Stimulated activated naive CD4-positive, alpha-beta T cell treated with Interleukin-2 at 50 U/mL for 16 hours (primary cell): ENCODE measurements around the gene CDT1.
A peak's percentile ranks its signal among the peaks of the same experiment; 100 is the strongest.

Experiments
- DNase-seq: peaks from one replicate; lab custom pipeline; 2025; lab: John Stamatoyannopoulos, UW

Gene CDT1

GRCh38 chr16:88804552-88805339 is 1.2 kb downstream of the CDT1 start:
- DNase-seq: peak; percentile 21

- no peak for DNase-seq
Observed at GRCh38 chr16:88805340-88805715, 1.7 kb downstream of the CDT1 start.

DNA sequence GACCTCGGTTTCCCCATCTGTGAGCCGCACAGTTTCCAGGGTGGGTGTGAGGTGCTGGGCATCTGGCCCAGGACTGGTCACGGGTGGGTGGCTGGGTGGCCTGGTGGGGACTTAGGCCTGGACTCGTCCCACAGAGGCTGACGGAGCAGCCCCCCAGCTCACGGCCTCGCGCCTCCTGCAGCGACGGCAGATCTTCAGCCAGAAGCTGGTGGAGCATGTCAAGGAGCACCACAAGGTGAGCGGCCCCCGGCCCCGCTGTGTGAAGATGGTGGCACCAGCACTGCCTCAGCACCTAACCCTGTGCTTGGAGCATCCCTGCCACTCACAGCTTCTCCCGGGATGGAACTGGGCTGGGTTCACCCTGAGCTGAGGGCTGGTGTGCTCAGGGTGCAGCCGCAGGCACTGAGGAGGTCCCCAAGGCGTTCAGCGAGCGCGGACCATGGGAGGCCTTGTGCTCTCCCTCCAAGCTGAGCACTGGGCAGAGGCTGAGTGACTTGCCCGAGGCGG is 2.4 kb downstream of the CDT1 start:
- DNase-seq: no peak

- DNase-seq: no peak
Observed at GRCh38 chr16:88806491-88807111, 3.0 kb downstream of the CDT1 start.

GRCh38 chr16:88807142-88807625 is 3.6 kb downstream of the CDT1 start:
- no peak for DNase-seq

GRCh38 chr16:88807626-88808453 is 4.3 kb downstream of the CDT1 start:
- no peak for DNase-seq

DNA sequence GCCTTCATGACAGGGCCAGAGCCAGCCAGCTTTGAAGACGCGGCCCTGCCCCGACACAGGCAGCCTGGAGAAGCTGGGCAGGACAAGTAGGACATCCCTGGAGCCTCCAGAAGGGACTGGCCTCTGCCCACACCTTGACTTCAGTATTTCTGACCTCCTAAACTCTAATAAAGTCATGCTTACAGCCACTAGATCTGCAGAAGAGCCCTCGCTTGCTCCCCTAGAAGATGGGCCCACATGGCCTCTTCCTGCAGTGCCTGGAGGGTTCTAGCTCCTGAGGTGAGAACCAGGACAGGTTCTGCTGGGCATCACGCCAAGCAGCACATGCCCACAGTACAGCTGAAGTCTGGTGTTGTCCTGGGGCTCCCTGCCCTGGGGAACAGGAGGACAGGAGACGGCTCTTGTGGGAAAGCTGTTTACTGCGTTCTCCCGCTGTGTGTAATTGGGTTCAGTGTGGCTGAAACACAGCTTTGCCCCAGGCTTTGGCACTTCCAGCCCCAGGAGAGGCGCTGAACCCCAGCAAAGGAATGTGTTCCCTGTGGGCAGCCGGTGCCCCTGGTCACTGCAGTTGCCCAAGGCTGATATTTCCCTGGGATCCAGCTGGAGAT is 5.6 kb downstream of the CDT1 start:
- no peak for DNase-seq

DNA sequence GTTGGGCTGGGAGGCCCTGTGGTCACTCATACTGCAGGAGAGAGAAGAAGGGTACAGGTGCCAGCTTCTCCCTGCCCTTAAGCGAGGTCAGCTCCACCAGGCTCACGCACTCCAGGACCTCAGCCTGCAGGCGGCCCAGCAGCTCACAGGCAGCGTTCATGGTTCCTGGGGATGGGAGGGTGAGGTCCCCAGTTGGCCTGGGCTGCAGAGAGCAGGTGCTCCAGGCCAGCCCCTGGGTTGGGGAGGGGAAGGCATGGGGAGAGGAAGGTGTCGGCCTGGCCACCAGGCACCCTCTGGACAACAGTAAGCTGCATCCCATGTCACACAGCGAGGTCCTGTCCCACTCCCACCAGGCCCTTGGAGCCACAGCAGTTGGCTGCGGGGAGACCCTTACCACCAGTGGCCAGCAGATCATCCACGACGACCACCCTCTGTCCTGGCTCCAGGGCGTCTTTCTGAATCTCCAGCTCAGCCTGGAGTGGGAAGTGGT is 6.1 kb downstream of the CDT1 start:
- DNase-seq: no peak

DNA sequence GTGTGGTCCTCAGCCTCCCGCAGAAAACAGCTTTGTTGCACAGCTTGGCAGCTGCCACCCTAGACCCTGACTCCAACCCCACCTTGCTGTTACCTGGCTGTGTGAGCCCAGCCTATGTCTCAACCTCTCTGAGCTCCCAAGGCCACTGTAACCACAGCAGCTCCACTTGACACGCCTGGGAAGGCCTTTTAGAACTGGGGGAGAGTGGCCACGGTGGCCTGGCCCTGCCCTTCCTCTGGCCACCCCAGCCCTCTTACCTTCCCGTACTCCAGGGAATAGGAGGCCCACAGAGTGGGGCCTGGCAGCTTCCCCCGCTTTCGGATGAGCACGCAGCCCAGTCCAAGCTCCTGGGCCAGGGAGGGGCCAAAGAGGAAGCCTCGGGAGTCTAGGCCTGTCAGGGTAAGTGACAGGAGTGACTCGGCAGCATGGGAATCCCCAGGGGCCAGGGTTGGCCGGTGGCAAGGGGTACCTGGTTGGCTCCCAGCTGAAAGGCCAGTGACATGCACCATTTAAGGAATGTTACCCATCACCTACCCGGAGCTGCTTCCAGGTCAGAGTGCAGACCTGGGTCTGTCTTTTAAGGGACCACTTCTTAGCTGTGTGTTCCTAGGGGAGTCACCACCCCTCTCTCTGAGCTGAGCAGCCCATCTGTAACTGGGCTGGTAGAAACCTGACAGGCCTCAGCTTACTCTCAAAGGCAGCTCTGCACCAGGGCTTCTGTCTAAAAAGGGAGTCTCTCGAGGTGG is 6.8 kb downstream of the CDT1 start:
- DNase-seq: no peak

DNA sequence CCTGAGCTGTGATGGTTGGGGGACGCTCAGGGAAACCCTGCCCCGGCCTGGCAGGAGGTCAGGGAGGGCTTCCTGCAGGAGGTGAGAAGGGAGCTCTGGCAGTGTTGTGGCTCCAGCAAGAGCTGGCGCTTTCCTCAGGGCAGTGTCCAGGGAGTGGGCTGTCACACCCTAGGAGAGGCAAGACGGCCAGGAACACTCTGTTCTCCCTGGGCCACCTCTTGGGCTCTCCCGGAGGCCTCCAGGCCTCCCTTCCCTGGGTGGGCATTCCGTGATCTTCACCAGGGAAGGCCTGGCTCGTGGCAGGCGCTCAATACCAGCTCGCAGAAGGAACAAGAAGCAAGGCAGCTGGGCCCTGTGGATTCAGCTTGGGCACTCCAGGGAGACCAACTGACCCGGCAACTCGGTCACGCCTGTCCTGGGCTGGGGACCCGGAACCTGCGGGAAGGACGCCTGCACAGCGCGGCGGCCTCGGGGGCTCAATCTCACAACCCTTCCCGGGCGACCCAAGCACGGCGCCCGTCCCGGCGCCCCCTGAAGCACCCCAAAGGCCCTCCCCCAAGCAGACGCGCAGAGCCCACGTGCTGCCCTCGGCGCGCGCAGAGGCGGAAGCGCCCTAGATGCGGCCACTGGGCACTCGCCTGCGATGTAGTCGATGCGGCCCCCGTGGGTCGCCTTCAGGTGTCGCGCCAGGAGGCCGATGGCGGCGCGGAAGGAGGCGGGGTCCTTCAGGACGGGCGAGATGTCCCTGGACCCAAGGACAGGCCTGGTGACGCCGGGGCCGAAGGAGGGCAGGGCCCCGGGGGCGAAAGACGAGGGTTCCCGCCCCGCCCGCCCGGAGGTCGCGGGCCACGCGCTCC is 7.6 kb downstream of the CDT1 start:
- peak; percentile 60 for DNase-seq

DNA sequence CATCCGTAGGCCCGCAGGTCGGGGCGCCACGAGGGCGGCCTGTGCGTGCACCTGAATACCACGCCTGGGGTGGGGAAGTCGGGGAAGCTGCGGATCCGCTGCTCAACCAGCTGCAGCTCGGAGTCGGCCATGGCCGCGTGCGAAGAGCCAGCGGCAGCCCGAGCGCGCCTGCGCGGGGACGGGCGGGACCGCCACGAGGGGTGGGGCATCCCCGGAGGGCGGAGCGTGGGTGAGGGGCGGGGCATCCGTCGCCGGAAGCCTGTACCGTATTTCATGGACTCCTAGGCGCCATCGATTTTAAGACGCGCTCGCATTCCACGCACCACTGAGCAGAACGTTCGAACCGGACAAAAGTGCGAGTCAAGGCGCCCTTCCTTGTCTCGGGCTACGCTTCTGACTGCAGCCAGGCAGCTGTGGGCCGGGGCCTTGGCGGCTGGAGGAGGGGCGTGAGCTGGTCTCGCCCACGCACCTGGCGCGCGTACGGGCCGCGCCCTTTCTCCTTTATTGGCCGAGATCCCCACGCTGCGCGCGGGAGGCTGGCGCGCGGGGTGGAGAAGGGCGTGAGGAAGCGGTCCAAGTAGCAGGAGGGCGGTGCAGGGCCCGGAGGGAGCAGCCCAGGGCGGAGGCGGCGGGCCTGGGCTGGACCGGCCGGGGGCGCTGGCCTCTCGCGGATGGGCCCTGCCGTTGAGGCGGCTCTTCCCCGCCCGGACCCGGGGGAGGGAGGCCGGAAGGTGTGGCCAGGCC is 8.4 kb downstream of the CDT1 start, which contains the start of gene APRT:
TSS of gene APRT (minus strand) at position 160 of the 744 bp plus-strand sequence. CDS start at position 131, 29 bp downstream.
- DNase-seq: peak; percentile 91

GRCh38 chr16:88812513-88813268 is 9.1 kb downstream of the CDT1 start:
- DNase-seq: no peak

DNA sequence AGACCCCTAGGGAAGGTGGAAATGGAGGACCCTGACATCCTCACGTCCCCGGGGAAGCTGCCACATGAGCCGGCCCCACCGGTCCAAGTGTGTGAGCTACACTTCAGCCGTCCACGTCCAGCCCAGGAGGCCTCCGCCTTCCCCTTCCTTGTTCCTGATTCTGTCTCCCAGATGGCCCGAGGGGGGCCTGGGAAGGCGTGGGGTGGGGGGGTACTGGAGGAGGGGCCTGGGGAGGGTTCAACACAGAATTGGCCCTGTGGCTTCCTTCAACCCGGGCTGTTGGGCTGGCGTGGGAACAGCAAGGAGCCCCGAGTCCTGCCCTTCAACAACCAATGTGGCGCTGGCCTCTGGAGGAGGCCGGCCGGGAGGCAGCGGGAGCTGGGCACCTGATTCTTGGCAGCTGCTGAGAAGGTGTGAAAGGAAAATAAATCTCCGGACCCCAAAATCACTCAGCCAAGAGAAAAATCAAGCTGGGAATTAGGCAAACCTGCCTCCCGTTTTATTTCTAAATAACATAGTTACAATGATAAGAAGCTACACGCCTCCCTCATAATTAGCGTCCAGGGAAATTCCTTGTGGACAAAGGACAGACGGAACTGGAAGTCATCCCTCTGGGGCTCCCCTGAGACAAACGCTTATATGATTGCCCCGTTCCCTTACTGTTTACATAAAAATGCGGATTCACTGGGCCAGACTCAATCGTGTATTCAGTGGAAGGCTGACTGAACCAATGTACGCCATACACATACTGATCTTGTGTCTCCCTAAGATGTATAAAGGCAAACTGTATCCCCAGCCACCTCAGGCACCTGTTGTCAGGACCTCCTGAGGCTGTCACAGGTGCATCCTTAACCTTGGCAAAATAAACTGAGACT is 9.9 kb downstream of the CDT1 start:
- DNase-seq: no peak

GRCh38 chr16:88814144-88814502 is 10.5 kb downstream of the CDT1 start:
- DNase-seq: no peak

DNA sequence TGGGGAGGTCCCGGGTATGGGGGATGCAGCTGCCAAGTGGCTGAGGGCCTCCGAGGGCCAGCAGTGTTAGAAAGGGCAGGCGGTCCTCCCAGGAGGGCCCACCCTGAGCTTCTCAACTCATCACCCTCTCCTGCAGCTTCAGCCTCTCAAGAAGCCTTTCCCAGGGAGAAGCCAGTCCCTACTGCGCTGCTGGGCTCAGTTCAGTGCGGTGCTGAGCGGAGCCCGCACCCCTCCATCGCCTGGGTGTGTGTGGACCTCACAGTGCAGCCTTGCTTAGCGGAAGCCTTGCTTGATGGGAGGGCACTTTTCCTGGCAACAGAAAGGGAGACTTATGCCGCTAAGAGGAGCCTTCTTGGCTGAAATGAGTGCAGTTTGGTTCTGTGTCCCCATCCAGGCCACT is 11.6 kb downstream of the CDT1 start:
- DNase-seq: no peak

- DNase-seq: peak; percentile 36
Observed at GRCh38 chr16:88815901-88816589, 12.5 kb downstream of the CDT1 start.
